ENCODE results near the gene TEX13D.
A peak's percentile ranks its signal among the peaks of the same experiment; 100 is the strongest.

Gene TEX13D

GRCh38 chrX:124348182-124348581 lies 15.7 kb downstream of the TEX13D start:
- no peak for DNase-seq (ENCODE audit: low spot score)

- no peak for DNase-seq (ENCODE audit: low spot score)
Observed at GRCh38 chrX:124348885-124349453, 16.5 kb downstream of the TEX13D start.

- no peak for DNase-seq (ENCODE audit: low spot score)
Observed at GRCh38 chrX:124354648-124355047, 22.2 kb downstream of the TEX13D start.

- DNase-seq (ENCODE audit: low spot score), result peak; percentile 50
Observed at GRCh38 chrX:124358800-124359383, 26.4 kb downstream of the TEX13D start.

- no peak for DNase-seq (ENCODE audit: low spot score)
Observed at GRCh38 chrX:124362072-124362471, 29.6 kb downstream of the TEX13D start.

GRCh38 chrX:124362761-124363160 lies 30.3 kb downstream of the TEX13D start:
- DNase-seq (ENCODE audit: low spot score), result no peak

GRCh38 chrX:124369722-124370121 lies 37.3 kb downstream of the TEX13D start:
- DNase-seq (ENCODE audit: low spot score), result no peak

- no peak for DNase-seq (ENCODE audit: low spot score)
Observed at GRCh38 chrX:124373348-124373747, 40.9 kb downstream of the TEX13D start.

- DNase-seq (ENCODE audit: low spot score), result no peak
Observed at GRCh38 chrX:124378643-124379042, 46.2 kb downstream of the TEX13D start.

- no peak for DNase-seq (ENCODE audit: low spot score)
Observed at GRCh38 chrX:124383354-124383753, 50.9 kb downstream of the TEX13D start.

- DNase-seq (ENCODE audit: low spot score), result no peak
Observed at GRCh38 chrX:124386401-124386800, 53.9 kb downstream of the TEX13D start.
